ENCODE measurements around the gene NFE2L2. TPM values are rescaled to one million over a fixed set of nuclear protein-coding genes. Genes with fewer than 3 reads are reported as not detected.

Gene NFE2L2
- total and polyA plus RNA-seq, 2 donors (not counting 1 experiment from before 2014, with no cell fraction given) = 16.8 to 93.6 TPM

- no peak overlapping the region for H3K4me3 Mint-ChIP-seq
- Histone ChIP-seq H4K20me1 (ENCODE audit: control insufficient read depth, insufficient read depth, low read length, poor library complexity, severe bottlenecking) (no peaks in the 10 kb centered on the region), H3K27ac (ENCODE audit: low read length in 2 of 2) (no peak overlapping the region), H3K4me2 (replicated peaks; ENCODE audit: low read depth, low read length, poor library complexity, severe bottlenecking) (no peak overlapping the region), H3K4me1 (ENCODE audit: control insufficient read depth in 2 of 2, insufficient read depth in 2 of 2, low read length in 2 of 2) (no peaks in the 10 kb centered on the region), H3K4me3 (ENCODE audit: control extremely low read depth in 1 of 5, extremely low read depth in 1 of 5, insufficient read depth in 1 of 5, low read depth in 2 of 5, low read length in 4 of 5) (no peak overlapping the region), H2AFZ (ENCODE audit: insufficient read depth, low read depth, low read length, poor library complexity, severe bottlenecking) (no peak overlapping the region), H3K79me2 (ENCODE audit: control insufficient read depth, insufficient read depth, low read length) (no peaks in the 10 kb centered on the region), H3K9me3 (ENCODE audit: control extremely low read depth in 1 of 3, control insufficient read depth in 2 of 3, insufficient read depth in 1 of 3, low read length in 2 of 3) (no peaks in the 10 kb centered on the region), H3K27me3 (replicated peaks in 1 of 4; ENCODE audit: control extremely low read depth in 1 of 4, control insufficient read depth in 3 of 4, insufficient read depth in 4 of 4, low read length in 3 of 4) (no peaks in the 10 kb centered on the region), H3K9ac (ENCODE audit: low read length) (no peak overlapping the region), H3K36me3 (replicated peaks in 1 of 2; ENCODE audit: control extremely low read depth in 1 of 2, control insufficient read depth in 1 of 2, extremely low read depth in 1 of 2, insufficient read depth in 2 of 2, low read length in 1 of 2) (no peaks in the 10 kb centered on the region)
- no peaks in the 10 kb centered on the region for H3K4me1 Mint-ChIP-seq
- 100% methylated on average over 1 of the region's 1 CpG for WGBS (ENCODE audit: insufficient coverage)
- no peak overlapping the region for H3K27ac Mint-ChIP-seq
- intact Hi-C loops (cut with micrococcal nuclease) = no loop called here
- DNase-seq (no peak), ATAC-seq (ENCODE audit: low read depth) (no peak)
- no peak for TF ChIP-seq EZH2 (IDR thresholded peaks at IDR 0.05; ENCODE audit: borderline replicate concordance, insufficient read depth, low read depth, low read length, poor library complexity, severe bottlenecking)
- TF ChIP-seq, protein P1, sequence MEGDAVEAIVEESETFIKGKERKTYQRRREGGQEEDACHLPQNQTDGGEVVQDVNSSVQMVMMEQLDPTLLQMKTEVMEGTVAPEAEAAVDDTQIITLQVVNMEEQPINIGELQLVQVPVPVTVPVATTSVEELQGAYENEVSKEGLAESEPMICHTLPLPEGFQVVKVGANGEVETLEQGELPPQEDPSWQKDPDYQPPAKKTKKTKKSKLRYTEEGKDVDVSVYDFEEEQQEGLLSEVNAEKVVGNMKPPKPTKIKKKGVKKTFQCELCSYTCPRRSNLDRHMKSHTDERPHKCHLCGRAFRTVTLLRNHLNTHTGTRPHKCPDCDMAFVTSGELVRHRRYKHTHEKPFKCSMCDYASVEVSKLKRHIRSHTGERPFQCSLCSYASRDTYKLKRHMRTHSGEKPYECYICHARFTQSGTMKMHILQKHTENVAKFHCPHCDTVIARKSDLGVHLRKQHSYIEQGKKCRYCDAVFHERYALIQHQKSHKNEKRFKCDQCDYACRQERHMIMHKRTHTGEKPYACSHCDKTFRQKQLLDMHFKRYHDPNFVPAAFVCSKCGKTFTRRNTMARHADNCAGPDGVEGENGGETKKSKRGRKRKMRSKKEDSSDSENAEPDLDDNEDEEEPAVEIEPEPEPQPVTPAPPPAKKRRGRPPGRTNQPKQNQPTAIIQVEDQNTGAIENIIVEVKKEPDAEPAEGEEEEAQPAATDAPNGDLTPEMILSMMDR (IDR thresholded peaks at IDR 0.05) = no peak
- ChIA-PET CTCF (interaction anchor here (1.4 to 1.5 kb wide), 2 partner anchors 47 to 68 kb away, joined by 3 to 5 read pairs; no protein-coding TSS in a partner anchor), POLR2A (no interaction called here)
- H3K27me3 Mint-ChIP-seq = no peaks in the 10 kb centered on the region
- H3K9me3 Mint-ChIP-seq (ENCODE audit: insufficient read depth) = no peaks in the 10 kb centered on the region
Observed at GRCh38 chr2:177195194-177195593, 69.3 kb downstream of the NFE2L2 start.

- Mint-ChIP-seq H3K27ac (no peak overlapping the region), H3K4me3 (no peak overlapping the region), H3K9me3 (ENCODE audit: insufficient read depth) (no peaks in the 10 kb centered on the region), H3K4me1 (no peaks in the 10 kb centered on the region), H3K27me3 (no peaks in the 10 kb centered on the region)
- no peak overlapping the region for H3K27ac ChIP-seq (ENCODE audit: low read length in 2 of 2)
- H3K4me2 ChIP-seq (replicated peaks; ENCODE audit: low read depth, low read length, poor library complexity, severe bottlenecking) = no peak overlapping the region
- intact Hi-C loops (cut with micrococcal nuclease) = no loop called here
- H2AFZ ChIP-seq (ENCODE audit: insufficient read depth, low read depth, low read length, poor library complexity, severe bottlenecking) = no peak overlapping the region
- H3K9me3 ChIP-seq (ENCODE audit: control extremely low read depth in 1 of 3, control insufficient read depth in 2 of 3, insufficient read depth in 1 of 3, low read length in 2 of 3) = no peaks in the 10 kb centered on the region
- CTCF ChIA-PET = interaction anchor here (1.4 kb wide), 1 partner anchor 28 kb away, joined by 3 read pairs; no protein-coding TSS in a partner anchor
- no peaks in the 10 kb centered on the region for H3K4me1 ChIP-seq (ENCODE audit: control insufficient read depth in 2 of 2, insufficient read depth in 2 of 2, low read length in 2 of 2)
- H4K20me1 ChIP-seq (ENCODE audit: control insufficient read depth, insufficient read depth, low read length, poor library complexity, severe bottlenecking) = no peaks in the 10 kb centered on the region
- no peak for ATAC-seq (ENCODE audit: low read depth)
- no CpG with 5 or more reads among the region's 4 CpGs for WGBS (ENCODE audit: insufficient coverage)
- H3K27me3 ChIP-seq (replicated peaks in 1 of 4; ENCODE audit: control extremely low read depth in 1 of 4, control insufficient read depth in 3 of 4, insufficient read depth in 4 of 4, low read length in 3 of 4) = no peaks in the 10 kb centered on the region
- H3K4me3 ChIP-seq (ENCODE audit: control extremely low read depth in 1 of 5, extremely low read depth in 1 of 5, insufficient read depth in 1 of 5, low read depth in 2 of 5, low read length in 4 of 5) = no peak overlapping the region
- H3K9ac ChIP-seq (ENCODE audit: low read length) = no peak overlapping the region
- POLR2A ChIA-PET = no interaction called here
- H3K36me3 ChIP-seq (replicated peaks in 1 of 2; ENCODE audit: control extremely low read depth in 1 of 2, control insufficient read depth in 1 of 2, extremely low read depth in 1 of 2, insufficient read depth in 2 of 2, low read length in 1 of 2) = no peaks in the 10 kb centered on the region
- no peak for DNase-seq
- TF ChIP-seq EZH2 (IDR thresholded peaks at IDR 0.05; ENCODE audit: borderline replicate concordance, insufficient read depth, low read depth, low read length, poor library complexity, severe bottlenecking) = no peak
- TF ChIP-seq, protein P1 (IDR thresholded peaks at IDR 0.05) = no peak
- H3K79me2 ChIP-seq (ENCODE audit: control insufficient read depth, insufficient read depth, low read length) = no peaks in the 10 kb centered on the region
Observed at GRCh38 chr2:177193240-177193639, 71.3 kb downstream of the NFE2L2 start.
